GM19099 (cell line): ENCODE measurements around the gene FTL.
A peak's percentile ranks its signal among the peaks of the same experiment; 100 is the strongest.

Experiments used
- POLR2A ChIP-seq: IDR thresholded peaks from 3 replicates; pipeline ENCODE4 v1.6.1; 2011; ENCODE audit warnings: low read depth; ENCODE audit not compliant: insufficient read length; ENCODE audit errors: extremely low read depth

Gene FTL

GRCh38 chr19:48938256-48938655, 26.9 kb upstream of the FTL start:
- no peak for TF ChIP-seq POLR2A

- TF ChIP-seq POLR2A, result no peak
Measured at GRCh38 chr19:48940902-48941301, 24.2 kb upstream of the FTL start.

- TF ChIP-seq POLR2A, result no peak
Measured at GRCh38 chr19:48943081-48943480, 22.0 kb upstream of the FTL start.

GRCh38 chr19:48945415-48945814, 19.7 kb upstream of the FTL start:
- no peak for TF ChIP-seq POLR2A

- TF ChIP-seq POLR2A, result no peak
Measured at GRCh38 chr19:48945817-48946216, 19.3 kb upstream of the FTL start.

- TF ChIP-seq POLR2A, result no peak
Measured at GRCh38 chr19:48946463-48947257, 18.4 kb upstream of the FTL start.

- no peak for TF ChIP-seq POLR2A
Measured at GRCh38 chr19:48947258-48947542, 17.9 kb upstream of the FTL start.

- TF ChIP-seq POLR2A, result no peak
Measured at GRCh38 chr19:48950159-48950558, 14.9 kb upstream of the FTL start.

DNA sequence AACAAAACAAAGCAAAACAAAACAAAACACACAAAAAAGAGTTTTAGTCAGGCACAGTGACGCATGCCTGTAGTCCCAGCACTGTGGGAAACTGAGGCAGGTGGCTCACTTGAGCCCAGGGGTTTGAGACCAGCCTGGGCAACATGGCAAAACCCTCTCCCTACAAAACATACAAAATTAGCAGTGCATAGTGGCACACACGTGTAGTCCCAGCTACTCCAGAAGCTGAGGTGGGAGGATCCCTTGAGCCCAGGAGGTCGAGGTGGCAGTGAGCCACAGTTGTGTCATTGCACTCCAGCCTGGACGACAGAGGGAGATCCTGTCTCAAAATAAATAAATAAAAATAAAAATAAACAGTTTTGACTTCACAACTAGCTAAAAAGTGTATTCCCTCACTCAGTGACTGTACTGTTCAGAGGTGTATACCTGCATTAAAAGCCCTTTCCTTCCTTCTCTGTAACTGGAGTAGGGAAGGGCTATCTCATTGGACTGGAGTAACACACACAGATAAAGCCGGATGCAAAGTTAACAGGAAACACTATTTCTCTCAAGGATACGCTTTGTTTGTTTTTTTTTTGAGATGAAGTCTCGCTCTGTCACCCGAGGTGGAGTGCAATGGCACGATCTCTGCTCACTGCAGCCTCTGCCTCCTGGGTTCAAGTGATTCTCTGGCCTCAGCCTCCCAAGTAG, 14.1 kb upstream of the FTL start:
- no peak for TF ChIP-seq POLR2A

DNA sequence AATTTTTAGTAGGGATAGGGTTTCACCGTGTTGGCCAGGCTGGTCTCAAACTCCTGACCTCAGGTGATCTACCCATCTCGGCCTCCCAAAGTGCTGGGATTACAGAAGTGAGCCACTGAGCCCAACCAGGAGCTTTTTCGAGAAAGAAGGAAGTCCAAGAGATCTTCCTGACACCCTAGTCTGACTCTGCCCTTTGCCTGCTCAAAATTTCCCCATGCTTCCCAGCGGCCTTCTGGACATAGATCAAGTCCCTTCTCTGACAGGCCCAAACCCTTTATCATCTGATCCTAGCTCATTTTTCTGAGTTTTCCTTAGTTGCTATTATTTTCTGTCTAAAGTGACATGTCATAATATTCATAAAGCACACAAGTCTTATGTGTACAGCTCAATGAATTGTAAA, 12.0 kb upstream of the FTL start:
- TF ChIP-seq POLR2A, result no peak

DNA sequence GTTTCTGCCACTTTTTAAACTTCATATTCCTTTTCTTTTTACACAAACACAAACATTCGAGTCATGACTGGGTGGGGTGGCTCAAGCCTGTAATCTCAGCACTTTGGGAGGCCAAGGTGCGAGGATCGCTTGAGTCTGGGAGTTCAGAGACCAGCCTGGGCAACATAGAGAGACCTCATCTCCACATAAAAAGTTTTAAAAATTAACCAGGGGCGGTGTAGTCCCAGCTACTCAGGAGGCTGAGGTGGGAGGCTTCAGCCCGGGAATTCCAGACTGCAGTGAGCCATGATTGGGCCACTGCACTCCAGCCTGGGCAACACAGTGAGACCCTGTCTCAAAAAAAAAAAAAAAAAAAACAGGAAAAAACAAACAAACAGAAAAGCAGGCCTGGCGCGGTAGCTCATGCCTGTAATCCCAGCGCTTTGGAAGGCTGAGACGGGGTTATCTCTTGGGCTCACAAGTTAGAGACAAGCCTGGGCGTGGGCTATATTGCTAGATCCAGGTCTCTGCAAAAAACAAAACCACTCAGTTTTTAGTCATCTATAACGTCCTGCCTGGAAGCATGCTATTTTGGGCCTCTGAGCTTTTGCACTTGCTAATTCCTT, 11.0 kb upstream of the FTL start:
- no peak for TF ChIP-seq POLR2A

DNA sequence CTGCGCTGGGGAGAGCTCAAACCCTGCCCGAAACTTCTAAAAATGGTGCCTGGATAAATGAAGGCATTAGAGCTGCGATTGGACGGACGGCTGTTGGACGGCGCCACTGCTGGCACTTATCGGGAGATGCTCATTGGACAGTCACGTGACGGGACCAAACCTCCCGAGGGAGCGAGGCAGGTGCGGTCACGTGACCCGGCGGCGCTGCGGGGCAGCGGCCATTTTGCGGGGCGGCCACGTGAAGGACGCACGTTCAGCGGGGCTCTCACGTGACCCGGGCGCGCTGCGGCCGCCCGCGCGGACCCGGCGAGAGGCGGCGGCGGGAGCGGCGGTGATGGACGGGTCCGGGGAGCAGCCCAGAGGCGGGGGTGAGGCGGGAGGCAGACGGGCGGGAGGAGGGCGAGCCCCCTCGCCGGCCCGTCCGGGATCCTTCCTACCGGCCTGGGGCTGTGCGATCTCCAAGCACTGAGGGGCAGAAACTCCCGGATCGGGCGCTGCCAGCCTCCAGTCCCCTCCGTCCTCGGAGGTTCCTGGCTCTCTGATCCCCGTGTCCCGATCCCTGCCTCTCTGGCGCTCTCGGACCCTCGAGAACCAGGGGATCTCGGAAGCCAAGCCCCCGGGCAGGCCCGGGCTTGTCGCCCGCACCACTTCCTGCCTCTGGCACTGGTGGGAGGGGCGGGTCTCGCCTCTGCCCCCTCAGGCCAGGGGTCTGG, 10.4 kb upstream of the FTL start, which contains the start of gene BAX:
Gene BAX (plus strand): TSS at position 281 of the 713 bp plus-strand sequence. CDS start 54 bp downstream, at position 335.
- TF ChIP-seq POLR2A, result peak; percentile 82

- TF ChIP-seq POLR2A, result no peak
Measured at GRCh38 chr19:48955308-48955958, 9.7 kb upstream of the FTL start.

GRCh38 chr19:48958006-48958405, 7.1 kb upstream of the FTL start:
- no peak for TF ChIP-seq POLR2A
